Endothelial cell of hepatic sinusoid (primary cell): ENCODE results near the gene CARD19.
"Not testable (repeated sequence)": the region's sequence is repeated elsewhere in the genome, so short reads cannot be mapped to it uniquely, and the experiment has no call there.

Experiments
- in situ Hi-C: cut with HindIII; loops from 2 replicates; pipeline ENCODE4 v1.10.0; 2017; ENCODE audit warnings: low sequenced_read_pairs

Gene CARD19

GRCh38 chr9:93099551-93100275 lies 3.7 kb downstream of the CARD19 start:
- in situ Hi-C loops: no loop called here

- in situ Hi-C loops: no loop called here
Observed at GRCh38 chr9:93100276-93100636, 4.2 kb downstream of the CARD19 start.

GRCh38 chr9:93101086-93101485 lies 5.1 kb downstream of the CARD19 start:
- in situ Hi-C loops: not testable (repeated sequence)

- in situ Hi-C loops: loop anchor here (5.0 kb wide), 2 partner anchors 52 to 88 kb away; no protein-coding TSS in a partner anchor
Observed at GRCh38 chr9:93105620-93106019, 9.6 kb downstream of the CARD19 start.

GRCh38 chr9:93107151-93107824 lies 11.3 kb downstream of the CARD19 start:
- in situ Hi-C loops: loop anchor here (5.0 kb wide), 2 partner anchors 50 to 90 kb away; no protein-coding TSS in a partner anchor

GRCh38 chr9:93107825-93108161 lies 11.8 kb downstream of the CARD19 start:
- in situ Hi-C loops: loop anchor here (5.0 kb wide), 2 partner anchors 50 to 90 kb away; no protein-coding TSS in a partner anchor

- in situ Hi-C loops: loop anchor here (5.0 kb wide), 2 partner anchors 49 to 91 kb away; no protein-coding TSS in a partner anchor
Observed at GRCh38 chr9:93108291-93109041, 12.4 kb downstream of the CARD19 start.

GRCh38 chr9:93110311-93110855 lies 14.4 kb downstream of the CARD19 start:
- in situ Hi-C loops: no loop called here

GRCh38 chr9:93111001-93111370 lies 15.0 kb downstream of the CARD19 start:
- in situ Hi-C loops: no loop called here

- in situ Hi-C loops: no loop called here
Observed at GRCh38 chr9:93111371-93112115, 15.5 kb downstream of the CARD19 start.

GRCh38 chr9:93112116-93112863 lies 16.3 kb downstream of the CARD19 start:
- in situ Hi-C loops: no loop called here

GRCh38 chr9:93112864-93113389 lies 16.9 kb downstream of the CARD19 start:
- in situ Hi-C loops: no loop called here

GRCh38 chr9:93114169-93114983 lies 18.4 kb downstream of the CARD19 start:
- in situ Hi-C loops: no loop called here

- in situ Hi-C loops: no loop called here
Observed at GRCh38 chr9:93114984-93115335, 18.9 kb downstream of the CARD19 start.

GRCh38 chr9:93115486-93116071 lies 19.6 kb downstream of the CARD19 start:
- in situ Hi-C loops: no loop called here

GRCh38 chr9:93116072-93116961 lies 20.3 kb downstream of the CARD19 start:
- in situ Hi-C loops: no loop called here

GRCh38 chr9:93117521-93117920 lies 21.5 kb downstream of the CARD19 start:
- in situ Hi-C loops: not testable (repeated sequence)
